H1 (cell line): ENCODE measurements around the gene CLEC12A.

ENCODE experiments used
- MAFK ChIP-seq: IDR thresholded peaks from 2 replicates; pipeline ENCODE4 v1.6.1; 2012; ENCODE audit warnings: low read depth, mild to moderate bottlenecking, improper control_type of control experiment, low read length
- POLR2AphosphoS5 ChIP-seq: IDR thresholded peaks from 2 replicates; pipeline ENCODE4 v1.6.1; 2011; ENCODE audit warnings: low read depth, low read length
- SRF ChIP-seq: IDR thresholded peaks from 2 replicates; pipeline ENCODE4 v1.6.1; 2011; ENCODE audit warnings: mild to moderate bottlenecking, low read depth, low read length, moderate library complexity
- TF ChIP-seq, protein P1 (sequence below), 3 experiments: IDR thresholded peaks; 1 replicate in 2 of 3; 2 replicates in 1 of 3; pipeline versions ENCODE4 v1.5.1 to v1.6.1; 2011; ENCODE audit warnings: low read length in 3 of 3, mild to moderate bottlenecking in 3 of 3, inconsistent platforms in 2 of 3, low read depth in 1 of 3, moderate library complexity in 1 of 3; ENCODE audit not compliant: insufficient read depth in 1 of 3; ENCODE audit errors: control extremely low read depth in 1 of 3

DNA sequence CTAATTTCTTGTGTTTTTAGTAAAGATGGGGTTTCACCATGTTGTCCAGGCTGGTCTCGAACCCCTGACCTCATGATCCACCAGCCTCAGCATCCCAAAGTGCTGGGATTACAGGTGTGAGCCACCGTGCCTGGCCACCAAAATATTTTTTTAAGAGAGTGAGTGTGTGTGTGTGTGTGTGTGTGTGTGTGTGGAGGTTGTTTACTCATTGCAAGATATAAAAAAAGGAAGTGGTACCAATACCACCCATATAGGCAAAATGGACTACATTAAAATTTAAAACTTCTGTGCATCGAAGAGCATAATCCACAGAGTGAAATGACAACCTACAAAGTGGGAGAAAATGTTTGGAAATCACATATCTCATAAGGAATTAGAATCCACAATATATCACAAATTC, 23.5 kb upstream of the CLEC12A start:
- TF ChIP-seq MAFK: no peak
- TF ChIP-seq SRF: no peak
- TF ChIP-seq, protein P1, sequence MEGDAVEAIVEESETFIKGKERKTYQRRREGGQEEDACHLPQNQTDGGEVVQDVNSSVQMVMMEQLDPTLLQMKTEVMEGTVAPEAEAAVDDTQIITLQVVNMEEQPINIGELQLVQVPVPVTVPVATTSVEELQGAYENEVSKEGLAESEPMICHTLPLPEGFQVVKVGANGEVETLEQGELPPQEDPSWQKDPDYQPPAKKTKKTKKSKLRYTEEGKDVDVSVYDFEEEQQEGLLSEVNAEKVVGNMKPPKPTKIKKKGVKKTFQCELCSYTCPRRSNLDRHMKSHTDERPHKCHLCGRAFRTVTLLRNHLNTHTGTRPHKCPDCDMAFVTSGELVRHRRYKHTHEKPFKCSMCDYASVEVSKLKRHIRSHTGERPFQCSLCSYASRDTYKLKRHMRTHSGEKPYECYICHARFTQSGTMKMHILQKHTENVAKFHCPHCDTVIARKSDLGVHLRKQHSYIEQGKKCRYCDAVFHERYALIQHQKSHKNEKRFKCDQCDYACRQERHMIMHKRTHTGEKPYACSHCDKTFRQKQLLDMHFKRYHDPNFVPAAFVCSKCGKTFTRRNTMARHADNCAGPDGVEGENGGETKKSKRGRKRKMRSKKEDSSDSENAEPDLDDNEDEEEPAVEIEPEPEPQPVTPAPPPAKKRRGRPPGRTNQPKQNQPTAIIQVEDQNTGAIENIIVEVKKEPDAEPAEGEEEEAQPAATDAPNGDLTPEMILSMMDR (IDR thresholded peaks at IDR 0.05; ENCODE audit: control extremely low read depth in 1 of 3, insufficient read depth in 1 of 3, low read depth in 1 of 3, low read length in 3 of 3): no peak
- no peak for TF ChIP-seq POLR2AphosphoS5
